HEK293 (cell line): ENCODE results near the gene ATPAF2.

ENCODE experiments used
- CTCF ChIP-seq: fragments of 450-650 bp; formaldehyde crosslinking; IDR thresholded peaks from 2 replicates; pipeline ENCODE4 v1.5.1; 2016; ENCODE audit warnings: missing biosample characterization, missing genetic modification characterization
- GLI4 ChIP-seq: fragments of 450-650 bp; formaldehyde crosslinking; IDR thresholded peaks from 2 replicates; pipeline ENCODE4 v1.5.1; 2016; ENCODE audit warnings: missing biosample characterization, missing genetic modification characterization
- RBAK ChIP-seq: fragments of 450-650 bp; formaldehyde crosslinking; IDR thresholded peaks from 2 replicates; pipeline ENCODE4 v1.5.1; 2016; ENCODE audit warnings: missing biosample characterization, missing genetic modification characterization
- ZBTB21 ChIP-seq: fragments of 450-650 bp; formaldehyde crosslinking; IDR thresholded peaks from 2 replicates; pipeline ENCODE4 v1.5.1; 2017; ENCODE audit warnings: missing biosample characterization, missing genetic modification characterization
- ZBTB8A ChIP-seq: fragments of 450-650 bp; formaldehyde crosslinking; IDR thresholded peaks from 2 replicates; pipeline ENCODE4 v1.5.1; 2016; ENCODE audit warnings: missing biosample characterization, missing genetic modification characterization
- ZNF146 ChIP-seq: fragments of 450-650 bp; formaldehyde crosslinking; IDR thresholded peaks from 2 replicates; pipeline ENCODE4 v1.5.1; 2016; ENCODE audit warnings: missing biosample characterization, missing genetic modification characterization
- ZNF19 ChIP-seq: fragments of 450-650 bp; formaldehyde crosslinking; IDR thresholded peaks from 2 replicates; pipeline ENCODE4; 2016; ENCODE audit warnings: missing biosample characterization, missing genetic modification characterization, low read depth
- ZNF24 ChIP-seq: fragments of 450-650 bp; formaldehyde crosslinking; IDR thresholded peaks from 2 replicates; pipeline ENCODE4 v1.5.1; 2016; ENCODE audit warnings: missing biosample characterization, missing genetic modification characterization
- ZNF274 ChIP-seq, 2 experiments: fragments of 200-500 bp in 1 of 2; fragments of 450-650 bp in 1 of 2; sonication (Bioruptor generic) in 1 of 2; formaldehyde crosslinking in 1 of 2; IDR thresholded peaks; 2 replicates each; pipeline versions ENCODE4 v1.5.1 to v1.6.1; 2014 to 2016; ENCODE audit warnings: borderline replicate concordance in 1 of 2, inconsistent platforms in 1 of 2, low read length in 1 of 2, missing biosample characterization in 1 of 2, missing genetic modification characterization in 1 of 2
- ZNF529 ChIP-seq: fragments of 450-650 bp; formaldehyde crosslinking; IDR thresholded peaks from 2 replicates; pipeline ENCODE4 v1.5.1; 2017; ENCODE audit warnings: missing genetic modification characterization, missing biosample characterization; ENCODE audit not compliant: insufficient replicate concordance
- ZNF629 ChIP-seq: fragments of 450-650 bp; formaldehyde crosslinking; IDR thresholded peaks from 2 replicates; pipeline ENCODE4 v1.5.1; 2017; ENCODE audit warnings: missing biosample characterization, missing genetic modification characterization
- TF ChIP-seq, protein P1 (sequence below): fragments of 450-650 bp; formaldehyde crosslinking; IDR thresholded peaks from 2 replicates; pipeline ENCODE4 v1.5.1; 2016; ENCODE audit warnings: missing biosample characterization, missing genetic modification characterization
- TF ChIP-seq, protein P2 (sequence below): sonication (generic); formaldehyde crosslinking; IDR thresholded peaks from 2 replicates; pipeline ENCODE4 v1.8.1; 2022; ENCODE audit warnings: mild to moderate bottlenecking, moderate library complexity, missing genetic modification reagents
- TF ChIP-seq, protein P3 (sequence below): fragments of 450-650 bp; formaldehyde crosslinking; IDR thresholded peaks from 2 replicates; pipeline ENCODE4 v1.5.1; 2016; ENCODE audit warnings: missing biosample characterization, missing genetic modification characterization

DNA sequence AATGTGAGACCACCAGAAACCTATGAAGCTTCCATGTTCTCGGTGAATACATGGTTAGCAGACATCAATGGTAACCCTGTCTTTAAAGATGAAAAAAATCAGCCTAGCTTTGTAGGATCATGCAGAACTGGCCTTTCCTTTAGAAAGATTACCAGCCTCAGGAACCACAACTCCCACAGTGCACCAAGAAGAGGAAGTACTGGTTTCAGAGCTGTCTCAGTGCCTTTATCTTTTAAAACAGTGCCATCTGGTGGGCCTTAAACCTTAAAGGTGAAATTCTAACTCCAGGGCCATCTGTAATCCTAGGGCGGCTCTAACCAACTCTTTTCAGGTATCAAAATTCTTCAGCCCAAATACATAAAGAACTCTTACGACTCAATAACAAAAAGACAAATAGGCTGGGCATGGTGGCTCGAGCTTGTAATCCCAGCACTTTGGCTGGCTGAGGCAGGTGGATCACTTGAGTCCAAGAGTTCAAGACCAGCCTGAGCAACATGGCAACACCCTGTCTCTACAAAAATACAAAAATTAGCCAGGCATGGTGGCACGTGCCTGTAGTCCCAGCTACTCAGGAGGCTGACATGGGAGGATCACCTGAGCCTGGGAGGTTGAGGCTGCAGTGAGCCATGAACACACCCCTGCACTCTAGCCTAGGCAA, 5.4 kb downstream of the ATPAF2 start:
- TF ChIP-seq, protein P1, sequence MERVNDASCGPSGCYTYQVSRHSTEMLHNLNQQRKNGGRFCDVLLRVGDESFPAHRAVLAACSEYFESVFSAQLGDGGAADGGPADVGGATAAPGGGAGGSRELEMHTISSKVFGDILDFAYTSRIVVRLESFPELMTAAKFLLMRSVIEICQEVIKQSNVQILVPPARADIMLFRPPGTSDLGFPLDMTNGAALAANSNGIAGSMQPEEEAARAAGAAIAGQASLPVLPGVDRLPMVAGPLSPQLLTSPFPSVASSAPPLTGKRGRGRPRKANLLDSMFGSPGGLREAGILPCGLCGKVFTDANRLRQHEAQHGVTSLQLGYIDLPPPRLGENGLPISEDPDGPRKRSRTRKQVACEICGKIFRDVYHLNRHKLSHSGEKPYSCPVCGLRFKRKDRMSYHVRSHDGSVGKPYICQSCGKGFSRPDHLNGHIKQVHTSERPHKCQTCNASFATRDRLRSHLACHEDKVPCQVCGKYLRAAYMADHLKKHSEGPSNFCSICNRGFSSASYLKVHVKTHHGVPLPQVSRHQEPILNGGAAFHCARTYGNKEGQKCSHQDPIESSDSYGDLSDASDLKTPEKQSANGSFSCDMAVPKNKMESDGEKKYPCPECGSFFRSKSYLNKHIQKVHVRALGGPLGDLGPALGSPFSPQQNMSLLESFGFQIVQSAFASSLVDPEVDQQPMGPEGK (tag by site-specific recombination): no peak
- peak; percentile 65; the same call in 1 of the 2 replicates for TF ChIP-seq CTCF (tag by site-specific recombination)
- TF ChIP-seq GLI4: no peak
- TF ChIP-seq, protein P2, sequence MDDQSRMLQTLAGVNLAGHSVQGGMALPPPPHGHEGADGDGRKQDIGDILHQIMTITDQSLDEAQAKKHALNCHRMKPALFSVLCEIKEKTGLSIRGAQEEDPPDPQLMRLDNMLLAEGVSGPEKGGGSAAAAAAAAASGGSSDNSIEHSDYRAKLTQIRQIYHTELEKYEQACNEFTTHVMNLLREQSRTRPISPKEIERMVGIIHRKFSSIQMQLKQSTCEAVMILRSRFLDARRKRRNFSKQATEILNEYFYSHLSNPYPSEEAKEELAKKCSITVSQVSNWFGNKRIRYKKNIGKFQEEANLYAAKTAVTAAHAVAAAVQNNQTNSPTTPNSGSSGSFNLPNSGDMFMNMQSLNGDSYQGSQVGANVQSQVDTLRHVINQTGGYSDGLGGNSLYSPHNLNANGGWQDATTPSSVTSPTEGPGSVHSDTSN (CRISPR knock-in tag): no peak
- no peak for TF ChIP-seq ZNF19 (tag by site-specific recombination)
- no peak for TF ChIP-seq ZNF24 (tag by site-specific recombination)
- TF ChIP-seq ZNF529 (tag by site-specific recombination): no peak
- no peak for TF ChIP-seq ZBTB8A (tag by site-specific recombination)
- TF ChIP-seq ZNF629: no peak
- TF ChIP-seq ZNF146 (tag by site-specific recombination): no peak
- TF ChIP-seq, protein P3, sequence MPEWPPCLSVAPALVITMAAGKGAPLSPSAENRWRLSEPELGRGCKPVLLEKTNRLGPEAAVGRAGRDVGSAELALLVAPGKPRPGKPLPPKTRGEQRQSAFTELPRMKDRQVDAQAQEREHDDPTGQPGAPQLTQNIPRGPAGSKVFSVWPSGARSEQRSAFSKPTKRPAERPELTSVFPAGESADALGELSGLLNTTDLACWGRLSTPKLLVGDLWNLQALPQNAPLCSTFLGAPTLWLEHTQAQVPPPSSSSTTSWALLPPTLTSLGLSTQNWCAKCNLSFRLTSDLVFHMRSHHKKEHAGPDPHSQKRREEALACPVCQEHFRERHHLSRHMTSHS (tag by site-specific recombination): no peak
- TF ChIP-seq ZNF274 (IDR thresholded peaks at IDR 0.05; ENCODE audit: low read length): no peak
- no peak for TF ChIP-seq ZNF274 (tag by site-specific recombination; IDR thresholded peaks at IDR 0.05; ENCODE audit: borderline replicate concordance)
- no peak for TF ChIP-seq RBAK (tag by site-specific recombination)
- TF ChIP-seq ZBTB21: no peak
